Hematopoietic multipotent progenitor cell treated with erythropoietin and hydrocortisone succinate and interleukin-3 and kit ligand, for 17 days (in vitro differentiated cells): Measurements from ENCODE around the gene PARP3.
"Not testable (repeated sequence)": the region's sequence is repeated elsewhere in the genome, so short reads cannot be mapped to it uniquely, and the experiment has no call there.

Experiments used
- DNase-seq: peaks from one replicate; pipeline ENCODE4 v3.0.0-alpha.2; 2015; ENCODE audit warnings: low spot score

PARP3 gene

DNA sequence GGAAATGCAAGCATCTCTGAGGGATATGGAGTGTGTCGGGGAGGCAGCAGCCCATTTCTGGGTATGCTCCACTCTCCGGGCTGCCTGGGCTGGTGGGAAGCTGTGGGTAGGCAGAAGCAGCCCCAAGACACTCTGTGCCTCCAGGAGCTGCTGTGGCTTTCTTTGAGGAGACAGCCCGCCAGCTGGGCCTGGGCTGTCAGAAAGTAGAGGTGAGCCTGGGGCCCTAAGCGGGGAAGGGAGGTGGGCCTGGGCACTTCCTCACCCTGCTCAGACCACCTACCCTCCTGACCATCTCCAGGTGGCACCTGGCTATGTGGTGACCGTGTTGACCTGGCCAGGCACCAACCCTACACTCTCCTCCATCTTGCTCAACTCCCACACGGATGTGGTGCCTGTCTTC lies 42.9 kb downstream of the PARP3 start:
- DNase-seq: no peak

DNA sequence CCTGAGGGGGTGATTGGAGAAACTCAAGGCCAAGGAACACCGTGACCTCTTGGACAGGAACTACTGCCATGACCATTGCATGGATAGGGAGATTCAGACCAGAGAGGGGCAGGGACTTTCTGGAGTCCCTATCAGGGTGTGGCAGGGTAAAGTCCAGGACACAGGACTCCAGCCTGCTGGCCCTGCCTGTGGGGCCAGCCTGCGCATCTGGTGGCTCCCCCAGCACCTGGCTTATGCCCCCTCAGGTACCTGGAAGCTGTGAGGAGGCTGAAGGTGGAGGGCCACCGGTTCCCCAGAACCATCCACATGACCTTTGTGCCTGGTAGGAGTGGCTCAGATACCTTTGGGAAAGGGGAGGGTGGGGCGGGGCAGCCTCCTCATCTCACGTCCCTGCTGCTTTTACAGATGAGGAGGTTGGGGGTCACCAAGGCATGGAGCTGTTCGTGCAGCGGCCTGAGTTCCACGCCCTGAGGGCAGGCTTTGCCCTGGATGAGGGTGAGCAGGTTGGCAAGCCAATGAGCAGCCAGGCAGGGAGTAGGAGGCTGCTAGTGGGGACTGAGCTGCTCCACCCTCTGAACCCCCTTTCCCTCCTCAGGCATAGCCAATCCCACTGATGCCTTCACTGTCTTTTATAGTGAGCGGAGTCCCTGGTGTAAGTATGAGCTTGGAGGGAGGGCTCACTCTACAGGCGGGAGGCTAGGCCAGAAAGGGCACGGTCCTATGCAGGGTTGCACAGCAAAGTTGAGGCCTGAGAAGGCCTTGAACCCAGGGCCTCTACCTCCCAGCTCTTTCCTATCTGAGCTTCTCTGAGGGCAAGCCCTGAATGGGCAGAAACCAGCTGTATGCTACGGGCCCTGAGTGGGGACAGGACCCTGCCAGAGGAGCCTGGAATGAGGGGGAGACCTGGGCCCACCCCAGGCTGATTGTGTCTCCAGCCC lies 44.1 kb downstream of the PARP3 start:
- no peak for DNase-seq

DNA sequence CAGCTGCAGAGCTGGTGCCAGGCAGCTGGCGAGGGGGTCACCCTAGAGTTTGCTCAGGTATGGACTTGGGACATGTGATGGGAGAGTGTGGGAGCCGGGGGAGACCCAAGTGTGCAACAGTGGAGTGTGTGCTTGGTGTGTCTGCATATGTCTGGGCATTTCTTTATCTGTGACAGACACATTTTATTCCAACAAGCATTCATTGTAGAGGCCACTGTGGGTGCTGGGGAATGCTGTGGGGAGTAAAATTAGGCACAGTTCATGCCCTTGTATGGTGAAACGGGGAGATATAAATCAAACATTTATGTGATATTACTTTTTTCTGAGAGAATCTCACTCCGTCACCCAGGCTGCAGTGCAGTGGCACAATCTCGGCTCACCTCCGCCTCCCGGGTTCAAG lies 45.4 kb downstream of the PARP3 start:
- no peak for DNase-seq

DNA sequence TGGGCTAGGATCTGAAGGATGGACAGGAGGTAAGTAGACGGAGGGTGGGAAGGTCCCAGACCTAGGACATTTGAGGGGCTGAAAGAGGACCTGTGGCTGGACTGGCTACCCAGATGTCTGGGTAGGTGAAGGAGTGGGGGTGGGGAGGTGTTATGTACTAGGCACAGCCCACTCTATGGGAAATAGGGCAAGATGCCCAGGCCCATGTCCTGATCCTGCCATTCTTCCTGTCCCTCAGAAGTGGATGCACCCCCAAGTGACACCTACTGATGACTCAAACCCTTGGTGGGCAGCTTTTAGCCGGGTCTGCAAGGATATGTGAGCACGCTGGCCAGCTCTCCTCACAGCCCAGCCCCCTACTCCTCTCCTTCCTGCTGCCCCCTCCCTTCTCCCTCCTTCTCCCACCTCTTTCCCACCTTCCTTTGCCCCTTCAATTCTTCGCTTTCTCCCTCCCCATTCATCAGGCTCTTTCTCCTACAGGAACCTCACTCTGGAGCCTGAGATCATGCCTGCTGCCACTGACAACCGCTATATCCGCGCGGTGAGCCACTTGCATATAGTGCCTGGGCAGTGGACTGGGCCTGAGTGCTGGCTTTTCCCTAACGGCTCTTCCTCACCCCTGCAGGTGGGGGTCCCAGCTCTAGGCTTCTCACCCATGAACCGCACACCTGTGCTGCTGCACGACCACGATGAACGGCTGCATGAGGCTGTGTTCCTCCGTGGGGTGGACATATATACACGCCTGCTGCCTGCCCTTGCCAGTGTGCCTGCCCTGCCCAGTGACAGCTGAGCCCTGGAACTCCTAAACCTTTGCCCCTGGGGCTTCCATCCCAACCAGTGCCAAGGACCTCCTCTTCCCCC lies 46.4 kb downstream of the PARP3 start:
- DNase-seq: no peak

DNA sequence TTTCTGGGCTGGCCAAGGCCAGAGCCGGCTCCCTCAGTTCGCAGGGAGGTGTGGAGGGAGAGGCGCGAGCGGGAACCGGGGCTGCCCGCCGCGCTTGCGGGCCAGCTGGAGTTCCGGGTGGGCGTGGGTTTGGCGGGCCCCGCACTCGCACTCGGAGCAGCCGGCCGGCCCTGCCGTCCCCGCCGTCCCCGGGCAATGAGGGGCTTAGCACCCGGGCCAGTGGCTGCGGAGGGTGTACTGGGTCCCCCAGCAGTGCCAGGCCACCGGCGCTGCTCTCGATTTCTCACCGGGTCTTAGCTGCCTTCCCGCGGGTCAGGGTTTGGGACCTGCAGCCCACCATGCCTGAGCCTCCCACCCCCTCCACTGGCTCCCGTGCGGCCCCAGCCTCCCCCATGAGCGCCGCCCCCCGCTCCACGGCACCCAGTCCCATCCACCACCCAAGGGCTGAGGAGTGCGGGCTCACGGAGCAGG lies 48.4 kb downstream of the PARP3 start:
- not testable (repeated sequence) for DNase-seq

DNA sequence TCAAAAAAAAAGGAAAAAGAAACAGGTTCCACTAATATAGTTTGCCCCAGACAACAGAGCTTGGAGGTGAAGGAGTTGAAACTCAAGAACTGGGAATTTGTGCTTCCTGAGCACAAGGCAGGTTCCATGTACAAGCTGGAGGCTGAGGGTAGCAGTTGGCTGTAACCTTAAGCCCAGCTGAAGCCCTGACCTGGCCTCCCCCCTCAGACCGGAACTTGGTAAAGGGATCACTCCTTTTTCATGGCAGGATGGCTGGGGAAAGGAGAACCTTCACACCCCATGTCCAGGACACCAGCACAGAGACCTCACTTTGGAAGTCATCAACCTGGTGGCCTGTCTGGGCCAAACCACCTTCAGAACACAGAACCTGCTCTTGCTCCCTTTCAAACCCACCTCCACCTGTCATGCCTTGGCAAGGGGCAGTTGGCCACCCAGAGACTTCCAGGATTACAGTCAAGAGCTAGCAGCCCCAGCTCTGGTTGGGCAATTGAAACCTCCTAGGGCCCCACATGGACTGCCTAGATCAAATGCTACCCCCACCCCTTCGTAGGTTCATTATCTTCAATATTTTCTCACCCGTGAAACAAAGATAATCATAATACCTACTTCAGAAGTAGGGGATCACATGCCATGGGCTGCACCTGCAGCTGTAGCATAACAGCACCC lies 50.0 kb downstream of the PARP3 start:
- DNase-seq: no peak

DNA sequence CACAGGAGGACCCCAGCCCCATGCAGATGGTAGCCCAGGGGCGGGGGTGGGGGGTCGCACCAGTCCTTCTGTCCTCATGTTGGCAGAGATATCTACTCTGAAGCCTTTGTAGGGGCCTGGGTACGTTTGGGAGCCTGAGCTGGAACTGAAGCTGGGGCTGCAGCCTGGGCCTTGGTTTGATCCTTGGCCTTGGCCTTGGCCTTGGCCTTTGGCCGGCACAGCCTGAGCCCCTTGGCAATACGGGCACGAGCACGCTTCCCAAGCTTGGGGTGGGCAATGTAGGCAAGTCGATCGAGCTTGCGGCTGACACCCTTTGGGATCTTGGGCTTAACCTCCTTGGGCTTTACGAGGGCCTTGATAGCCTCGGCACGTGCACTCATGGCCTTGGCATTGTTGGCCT lies 51.5 kb downstream of the PARP3 start:
- not testable (repeated sequence) for DNase-seq

DNA sequence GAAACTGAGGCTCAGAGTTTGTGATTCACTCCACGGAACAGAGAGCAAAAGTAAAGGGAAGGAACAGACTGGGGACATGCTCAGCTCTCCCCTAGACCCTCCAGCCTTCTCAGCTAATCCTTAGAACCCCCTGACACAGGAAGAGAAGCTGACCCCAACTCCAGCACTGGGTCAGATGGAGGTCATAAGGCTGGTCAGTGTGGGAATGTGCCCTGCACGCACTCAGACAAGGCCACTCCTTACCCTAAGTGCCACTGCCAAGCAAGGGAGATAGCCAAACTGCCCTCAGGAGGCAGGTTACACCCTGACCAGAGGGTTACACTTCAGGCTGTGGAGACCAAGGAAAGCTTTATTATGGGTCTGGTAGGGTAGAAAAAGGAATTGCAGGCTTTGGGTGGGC lies 52.4 kb downstream of the PARP3 start:
- no peak for DNase-seq

DNA sequence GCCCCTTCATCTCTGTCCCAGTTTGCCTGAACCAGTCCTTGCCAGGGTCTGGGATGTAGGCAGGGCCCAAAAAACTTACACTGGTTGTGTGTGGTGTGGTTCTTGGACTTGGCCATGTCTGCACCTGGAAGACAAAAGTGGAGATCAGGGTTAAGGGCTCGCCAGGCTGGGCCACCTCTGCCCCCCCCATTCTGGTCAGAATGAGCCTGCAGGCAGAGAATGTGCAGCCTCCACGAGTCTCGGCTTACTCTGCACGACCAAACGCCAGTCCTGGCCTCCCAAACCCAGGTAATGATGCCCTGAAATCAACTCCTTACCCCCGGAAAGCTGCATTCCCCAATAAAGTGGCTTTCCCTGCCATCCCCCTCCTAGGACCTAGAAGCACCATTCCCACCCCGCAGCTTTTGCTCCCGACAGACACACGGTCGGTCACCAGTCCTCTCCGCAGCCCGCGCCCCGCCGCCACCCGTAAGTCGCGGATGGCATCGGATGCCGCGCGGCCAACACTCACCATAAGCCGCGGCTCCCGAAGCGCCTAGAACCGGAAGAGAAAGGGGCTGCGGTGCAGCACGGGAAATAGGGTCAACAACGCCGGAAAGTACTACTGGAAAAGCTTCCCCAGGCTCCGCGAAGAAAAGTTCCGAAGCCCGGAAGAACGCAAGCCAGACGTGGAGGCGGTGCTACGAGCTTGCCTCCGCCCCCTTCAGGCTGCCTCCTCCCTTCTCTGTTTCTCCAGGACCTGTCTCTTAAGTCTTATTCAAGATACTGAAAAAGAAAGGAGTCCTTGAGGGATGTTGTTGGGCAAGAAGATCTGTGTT lies 53.4 kb downstream of the PARP3 start, which contains the start of gene RPL29:
Gene RPL29, minus strand, starts transcription at position 550 of the 818 bp plus-strand sequence. Its CDS starts 434 bp downstream, at position 116.
- DNase-seq: peak; percentile 90

DNA sequence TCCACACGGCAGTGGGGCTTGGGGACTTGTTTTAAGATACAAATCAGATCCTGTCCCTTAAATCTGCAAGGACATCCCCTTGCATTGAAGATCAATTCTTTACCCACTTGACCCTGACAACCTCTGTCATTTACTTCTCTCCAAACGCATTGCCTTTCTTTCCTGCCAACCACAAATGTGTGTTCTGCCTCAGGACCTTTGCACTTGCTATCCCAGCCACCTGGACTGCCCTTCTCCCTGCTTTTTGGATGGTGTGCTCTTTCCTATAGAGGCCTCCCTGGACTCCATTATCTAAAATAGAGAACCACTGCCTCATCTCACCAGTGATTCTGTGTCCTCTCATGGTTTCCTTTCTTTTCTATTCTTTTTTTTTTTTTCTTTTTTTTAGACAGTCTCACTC lies 55.0 kb downstream of the PARP3 start:
- DNase-seq: no peak

DNA sequence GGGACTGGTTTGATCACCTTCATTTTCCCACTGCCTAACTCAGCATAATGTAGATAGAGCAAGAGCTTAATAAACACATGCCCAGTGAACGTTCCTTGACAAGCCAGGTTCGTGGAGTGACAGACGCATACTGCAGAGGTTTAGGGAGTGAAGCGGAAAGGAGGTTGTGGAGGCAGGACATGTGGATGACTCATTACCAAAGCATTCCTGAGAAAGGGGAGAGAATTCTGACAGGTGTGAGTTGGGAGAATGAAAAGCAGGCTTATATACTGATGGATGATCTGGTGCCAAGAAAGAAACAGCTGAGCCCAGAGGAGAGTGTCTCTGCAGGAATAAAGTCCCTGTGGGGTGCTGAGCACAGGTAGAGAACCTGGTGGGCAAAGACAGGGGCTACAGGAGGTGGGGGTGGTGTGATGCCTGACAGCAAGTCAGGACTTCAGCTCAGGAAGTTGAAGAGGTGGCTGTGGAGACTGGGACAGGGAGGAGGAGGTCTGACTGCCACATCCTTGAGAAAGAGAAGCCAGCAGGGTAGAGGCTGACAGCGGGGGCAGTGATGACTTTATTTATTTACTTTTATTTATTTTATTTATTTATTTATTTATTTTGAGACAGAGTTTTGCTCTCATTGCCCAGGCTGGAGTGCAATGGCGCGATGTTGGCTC lies 55.9 kb downstream of the PARP3 start:
- no peak for DNase-seq
